Bronchial epithelial cell (primary cell): ENCODE data around the gene DNAJC2. TPM values are rescaled to one million over a fixed set of nuclear protein-coding genes. Genes with fewer than 3 reads are reported as not detected.

ENCODE experiments used
- DNase-seq: peaks from one replicate; pipeline ENCODE4 v3.0.0-alpha.2; 2010; ENCODE audit warnings: low read depth
- FAIRE-seq: peaks from 2 replicates; lab custom pipeline; 2011; peaks lifted over from hg19 to GRCh38; lab: Jason Lieb, UNC
- H3K27me3 ChIP-seq: 2 replicates; pipeline ENCODE4 v1.5.1; 2011; ENCODE audit warnings: low read length; ENCODE audit not compliant: control insufficient read depth, insufficient read depth
- H3K36me3 ChIP-seq: 2 replicates; pipeline ENCODE4 v1.5.1; 2011; ENCODE audit warnings: low read length; ENCODE audit not compliant: control insufficient read depth, insufficient read depth
- H3K4me3 ChIP-seq: 2 replicates; pipeline ENCODE4 v1.5.1; 2011; ENCODE audit warnings: mild to moderate bottlenecking, low read depth, low read length, control low read depth
- total RNA-seq: library from RNA; depleted of rRNA; stranded (reverse); fragments of >200 nt; gene quantifications from 2 replicates; pipeline ENCODE4 v1.2.1, GENCODE V29; 2014
- TF ChIP-seq, protein P1 (sequence below): IDR thresholded peaks from 2 replicates; pipeline ENCODE4 v1.5.1; 2011; ENCODE audit warnings: mild to moderate bottlenecking, moderate library complexity, low read length, control low read depth, inconsistent platforms; ENCODE audit not compliant: insufficient read depth, severe bottlenecking

Gene DNAJC2
- total RNA-seq, 1 donor from 2014 or later, result 16.8 TPM

DNA sequence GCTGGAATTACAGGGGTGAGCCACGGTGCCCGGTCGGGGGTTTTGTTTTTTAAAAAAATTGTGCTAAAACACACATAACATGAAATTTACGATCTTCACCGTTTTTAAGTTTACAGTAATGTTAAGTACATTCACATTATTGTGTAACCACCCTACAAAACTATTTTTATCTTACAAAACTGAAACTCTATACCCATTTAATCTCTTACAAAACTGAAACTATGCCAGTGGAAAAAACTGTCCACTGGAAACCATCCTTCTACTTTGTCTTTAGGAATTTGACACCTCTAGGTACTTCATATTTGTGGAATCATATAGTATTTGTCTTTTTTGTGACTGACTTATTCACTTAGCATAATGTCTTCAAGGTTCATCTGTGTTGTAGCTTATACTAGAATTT is 1.8 kb upstream of the DNAJC2 start:
- DNase-seq (no peak), FAIRE-seq (no peak)
- no peaks in the 10 kb centered on the region for H3K27me3 ChIP-seq
- H3K36me3 ChIP-seq, result peaks cover under 1% of the 10 kb centered on the region
- H3K4me3 ChIP-seq, result no peak overlapping the region
- TF ChIP-seq, protein P1, sequence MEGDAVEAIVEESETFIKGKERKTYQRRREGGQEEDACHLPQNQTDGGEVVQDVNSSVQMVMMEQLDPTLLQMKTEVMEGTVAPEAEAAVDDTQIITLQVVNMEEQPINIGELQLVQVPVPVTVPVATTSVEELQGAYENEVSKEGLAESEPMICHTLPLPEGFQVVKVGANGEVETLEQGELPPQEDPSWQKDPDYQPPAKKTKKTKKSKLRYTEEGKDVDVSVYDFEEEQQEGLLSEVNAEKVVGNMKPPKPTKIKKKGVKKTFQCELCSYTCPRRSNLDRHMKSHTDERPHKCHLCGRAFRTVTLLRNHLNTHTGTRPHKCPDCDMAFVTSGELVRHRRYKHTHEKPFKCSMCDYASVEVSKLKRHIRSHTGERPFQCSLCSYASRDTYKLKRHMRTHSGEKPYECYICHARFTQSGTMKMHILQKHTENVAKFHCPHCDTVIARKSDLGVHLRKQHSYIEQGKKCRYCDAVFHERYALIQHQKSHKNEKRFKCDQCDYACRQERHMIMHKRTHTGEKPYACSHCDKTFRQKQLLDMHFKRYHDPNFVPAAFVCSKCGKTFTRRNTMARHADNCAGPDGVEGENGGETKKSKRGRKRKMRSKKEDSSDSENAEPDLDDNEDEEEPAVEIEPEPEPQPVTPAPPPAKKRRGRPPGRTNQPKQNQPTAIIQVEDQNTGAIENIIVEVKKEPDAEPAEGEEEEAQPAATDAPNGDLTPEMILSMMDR, result no peak

DNA sequence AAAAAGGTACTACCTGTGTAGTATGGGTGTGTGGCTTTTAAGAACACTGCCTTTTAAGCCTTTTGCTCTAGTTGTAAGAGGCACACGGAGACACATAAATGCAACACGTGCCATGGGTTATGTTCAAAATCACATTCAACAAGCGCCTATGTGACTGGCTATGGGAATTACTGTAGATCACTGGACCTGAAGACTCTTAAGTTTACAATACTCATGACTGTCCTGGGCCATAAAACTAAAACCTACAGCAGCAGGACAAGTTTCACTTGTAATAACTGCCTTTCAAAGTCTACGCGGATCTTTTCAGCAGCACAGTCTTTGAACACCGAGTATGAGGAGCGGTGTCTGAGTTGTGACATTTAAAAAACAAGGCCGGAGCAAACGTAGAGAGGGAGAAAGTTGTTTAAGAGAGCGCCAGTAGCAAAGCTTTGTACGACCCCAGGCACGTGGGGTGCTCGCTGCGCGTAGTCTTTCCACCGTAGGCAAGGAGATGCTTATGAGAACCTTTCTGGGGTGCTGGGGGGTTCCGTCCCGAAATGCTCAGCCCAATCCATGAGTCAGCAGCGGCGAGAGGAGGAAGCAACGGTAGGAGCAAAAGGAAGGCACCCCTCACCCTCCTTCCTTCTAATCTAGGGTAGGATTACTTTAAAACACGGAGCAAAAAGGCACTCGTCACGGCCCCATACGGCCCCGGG is 662 bp downstream of the DNAJC2 start:
- peak; percentile 36 for DNase-seq
- no peak for FAIRE-seq
- peaks cover 4% of the 10 kb centered on the region for H3K36me3 ChIP-seq
- peak overlapping the region; percentile 89 for H3K4me3 ChIP-seq
- TF ChIP-seq, protein P1, result no peak
- no peaks in the 10 kb centered on the region for H3K27me3 ChIP-seq

DNA sequence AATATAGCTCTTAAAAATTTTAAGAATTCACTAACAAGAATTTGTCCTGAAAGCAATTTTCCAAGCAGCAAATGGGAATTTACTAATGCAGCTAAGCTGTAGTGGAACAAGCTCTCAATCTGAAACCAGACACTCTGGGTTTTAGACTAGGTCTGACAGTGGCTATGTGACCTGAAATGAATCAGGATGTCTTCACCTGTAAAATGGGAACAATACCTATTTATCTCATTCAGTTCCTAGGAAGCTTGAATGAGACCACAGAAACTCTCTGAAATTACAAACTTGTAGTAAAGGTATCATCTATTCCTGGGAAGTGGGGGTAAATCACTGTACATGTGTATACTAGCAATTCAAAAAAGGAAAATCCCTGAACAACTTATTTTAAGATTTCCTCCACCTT is 1.2 kb downstream of the DNAJC2 start:
- TF ChIP-seq, protein P1, result no peak
- FAIRE-seq (no peak), DNase-seq (no peak)
- H3K27me3 ChIP-seq, result no peaks in the 10 kb centered on the region
- H3K4me3 ChIP-seq, result peak overlapping the region; percentile 89
- H3K36me3 ChIP-seq, result peaks cover 5% of the 10 kb centered on the region

DNA sequence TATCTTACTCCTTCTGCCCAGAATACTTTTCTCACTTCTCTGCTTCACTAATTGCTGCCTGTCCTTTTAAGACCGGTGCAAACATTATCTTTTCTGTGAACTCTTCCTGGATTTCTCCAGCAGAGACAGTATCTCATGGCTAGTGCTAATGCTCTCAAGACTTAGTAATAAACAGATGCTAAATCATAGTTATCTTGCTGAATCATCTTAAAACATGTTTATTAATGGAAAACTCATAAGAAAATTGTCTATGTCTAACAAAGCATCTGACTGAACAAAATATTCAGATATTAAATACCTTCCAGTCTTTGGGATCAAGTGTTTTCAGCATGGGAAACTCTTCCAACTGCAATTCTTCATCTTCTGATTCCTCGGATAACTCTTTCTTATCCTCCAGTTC is 3.1 kb downstream of the DNAJC2 start:
- TF ChIP-seq, protein P1, result no peak
- Histone ChIP-seq H3K4me3 (no peak overlapping the region), H3K36me3 (peaks cover 9% of the 10 kb centered on the region), H3K27me3 (no peaks in the 10 kb centered on the region)
- FAIRE-seq (no peak), DNase-seq (no peak)

DNA sequence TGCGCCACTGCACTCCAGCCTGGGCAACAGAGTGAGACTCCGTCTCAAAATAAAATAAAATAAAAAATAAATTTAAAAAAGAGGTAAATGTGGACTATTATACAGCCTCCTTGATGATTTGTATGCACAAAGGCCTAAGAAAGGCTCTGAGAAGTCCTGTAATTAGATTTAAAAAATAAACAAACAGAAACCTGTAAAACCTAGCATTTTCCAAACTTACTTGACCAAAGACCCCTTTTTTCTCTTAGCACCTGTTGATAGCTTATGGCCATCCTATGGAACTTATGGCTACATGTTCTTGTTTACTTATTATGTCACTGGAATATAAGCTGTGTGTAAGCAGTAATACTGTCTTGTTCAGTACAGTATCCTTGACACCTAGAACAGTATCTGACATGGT is 5.7 kb downstream of the DNAJC2 start:
- no peak overlapping the region for H3K4me3 ChIP-seq
- FAIRE-seq (no peak), DNase-seq (no peak)
- TF ChIP-seq, protein P1, result no peak
- H3K27me3 ChIP-seq, result no peaks in the 10 kb centered on the region
- H3K36me3 ChIP-seq, result peaks cover 10% of the 10 kb centered on the region

DNA sequence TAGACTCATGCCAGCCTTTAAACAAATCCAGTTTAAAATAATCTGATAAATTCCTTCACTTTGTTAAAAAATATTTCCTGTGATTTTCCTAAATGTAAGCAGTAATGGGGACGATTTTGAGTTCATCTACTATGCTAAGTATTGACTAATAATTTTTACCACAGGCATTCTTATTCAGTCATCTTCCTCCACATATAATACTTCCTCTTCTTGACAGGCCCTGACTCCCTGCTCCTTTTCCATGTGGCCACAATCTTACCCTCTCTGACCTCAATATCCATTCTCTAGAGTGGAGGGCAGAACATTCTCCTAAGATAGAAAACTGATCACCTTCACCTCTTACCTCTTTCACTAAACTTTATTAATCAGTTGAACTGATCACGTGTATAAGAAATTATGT is 7.8 kb downstream of the DNAJC2 start:
- DNase-seq, result no peak
- Histone ChIP-seq H3K36me3 (peaks cover 12% of the 10 kb centered on the region), H3K27me3 (no peaks in the 10 kb centered on the region), H3K4me3 (no peak overlapping the region)
- FAIRE-seq, result no peak
- TF ChIP-seq, protein P1, result no peak
